Lower leg skin (tissue), 4 donors: ENCODE data around the gene TMEM62. TPM values are rescaled to one million over a fixed set of nuclear protein-coding genes. Genes with fewer than 3 reads are reported as not detected.

Source experiments
- DNase-seq, 2 donors: peaks; one replicate each; pipeline ENCODE4 v3.0.0-alpha.2; 2019; ENCODE audit warnings: low spot score in 2 of 2
- H3K4me3 ChIP-seq: fragments of 200-600 bp; sonication (generic); 2 replicates; pipeline ENCODE4 v1.5.1; 2017; ENCODE audit warnings: mild to moderate bottlenecking, low read depth; ENCODE audit not compliant: poor library complexity, severe bottlenecking
- POLR2A ChIP-seq, 2 donors: fragments of 450-650 bp; IDR thresholded peaks; one replicate each; pipeline ENCODE4 v1.6.1; 2016 to 2017; ENCODE audit warnings: antibody characterized with exemption in 2 of 2, mild to moderate bottlenecking in 1 of 2, moderate library complexity in 1 of 2
- WGBS, 2 donors: methylation state at CpG; one replicate each; pipeline ENCODE4 v1.1.5; 2018; 5-methylcytosine and 5-hydroxymethylcytosine counted together
- intact Hi-C: fragments of 100-400 bp; cut with DNase I; formaldehyde crosslinking; loops from one replicate; pipeline ENCODE4 v1.15.0; 2023; ENCODE audit warnings: low total_unique reads
- total RNA-seq, 4 donors: library from RNA; depleted of rRNA; stranded (reverse); fragments of >200 nt; gene quantifications; one replicate each; pipeline ENCODE4 v1.1.0, GENCODE V29; 2016
- TF ChIP-seq, protein P1 (sequence below), 3 donors: fragments of 450-650 bp; IDR thresholded peaks; one replicate each; pipeline ENCODE4 v1.5.1; 2016; ENCODE audit warnings: antibody characterized with exemption in 3 of 3, mild to moderate bottlenecking in 3 of 3, moderate library complexity in 2 of 3

The TMEM62 gene
- total RNA-seq, 4 donors from 2014 or later = 10.7 to 33.4 (median 20.0) TPM

DNA sequence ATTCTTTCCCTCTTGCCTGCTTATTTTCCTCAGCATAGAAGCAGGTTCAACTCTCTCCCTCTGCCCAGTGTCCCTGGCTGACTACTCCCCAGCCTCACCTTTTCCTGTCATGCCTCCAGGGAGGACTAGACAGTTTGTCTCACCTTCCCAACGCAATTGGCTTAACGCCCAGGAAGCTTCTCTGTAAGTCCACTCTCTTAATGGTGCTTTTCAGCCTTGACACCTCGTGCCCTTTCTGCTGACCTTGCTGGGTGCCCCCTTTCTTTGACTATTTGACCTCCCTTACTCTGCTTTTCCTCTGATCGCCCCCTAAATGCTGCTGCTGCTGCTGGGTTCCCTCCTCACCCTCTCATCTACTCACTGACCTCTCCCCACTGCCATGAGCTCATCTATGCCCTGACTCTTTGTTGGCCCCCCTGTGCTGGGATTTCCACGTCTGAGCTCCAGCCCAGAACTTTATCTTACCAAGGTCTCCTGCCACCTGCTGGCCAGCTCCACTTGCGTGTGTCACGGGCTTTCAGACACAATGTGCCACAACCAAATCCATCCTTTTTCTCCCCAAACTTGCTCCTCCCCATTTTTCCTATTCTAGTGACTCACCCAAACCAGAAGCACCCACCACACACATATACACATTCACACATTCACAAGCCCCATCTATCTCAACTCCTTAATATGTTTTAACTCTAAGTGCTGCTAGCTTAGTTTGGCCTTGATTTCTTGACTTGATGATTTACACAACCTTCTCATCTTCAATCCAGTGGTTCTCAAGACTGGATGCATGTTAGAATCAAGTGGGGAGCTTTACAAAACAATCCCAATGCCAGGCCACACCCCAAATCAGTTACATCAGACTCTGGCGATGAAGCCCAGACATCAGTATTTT, 70.9 kb downstream of the TMEM62 start:
- intact Hi-C loops = no loop called here
- no peak overlapping the region for H3K4me3 ChIP-seq
- WGBS, 2 donors = 31 to 36% methylated on average over 8 of the region's 8 CpGs
- TF ChIP-seq, protein P1, sequence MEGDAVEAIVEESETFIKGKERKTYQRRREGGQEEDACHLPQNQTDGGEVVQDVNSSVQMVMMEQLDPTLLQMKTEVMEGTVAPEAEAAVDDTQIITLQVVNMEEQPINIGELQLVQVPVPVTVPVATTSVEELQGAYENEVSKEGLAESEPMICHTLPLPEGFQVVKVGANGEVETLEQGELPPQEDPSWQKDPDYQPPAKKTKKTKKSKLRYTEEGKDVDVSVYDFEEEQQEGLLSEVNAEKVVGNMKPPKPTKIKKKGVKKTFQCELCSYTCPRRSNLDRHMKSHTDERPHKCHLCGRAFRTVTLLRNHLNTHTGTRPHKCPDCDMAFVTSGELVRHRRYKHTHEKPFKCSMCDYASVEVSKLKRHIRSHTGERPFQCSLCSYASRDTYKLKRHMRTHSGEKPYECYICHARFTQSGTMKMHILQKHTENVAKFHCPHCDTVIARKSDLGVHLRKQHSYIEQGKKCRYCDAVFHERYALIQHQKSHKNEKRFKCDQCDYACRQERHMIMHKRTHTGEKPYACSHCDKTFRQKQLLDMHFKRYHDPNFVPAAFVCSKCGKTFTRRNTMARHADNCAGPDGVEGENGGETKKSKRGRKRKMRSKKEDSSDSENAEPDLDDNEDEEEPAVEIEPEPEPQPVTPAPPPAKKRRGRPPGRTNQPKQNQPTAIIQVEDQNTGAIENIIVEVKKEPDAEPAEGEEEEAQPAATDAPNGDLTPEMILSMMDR (IDR thresholded peaks at IDR 0.05) = peak in 1 of 3 donors; percentile 26
- TF ChIP-seq POLR2A (IDR thresholded peaks at IDR 0.05) = no peak
- DNase-seq = peak in 1 of 2 donors; percentile 68

- intact Hi-C loops = no loop called here
- no peak overlapping the region for H3K4me3 ChIP-seq
- no peak for TF ChIP-seq POLR2A (IDR thresholded peaks at IDR 0.05)
- TF ChIP-seq, protein P1 (IDR thresholded peaks at IDR 0.05) = no peak
- 87 to 90% methylated on average over 4 to 5 of the region's 5 CpGs for WGBS, 2 donors
- DNase-seq = peak in 1 of 2 donors; percentile 48
These were observed 72.7 kb downstream of the TMEM62 start for GRCh38 chr15:43206054-43206453.

GRCh38 chr15:43207024-43207423, 73.6 kb downstream of the TMEM62 start:
- peak in 1 of 2 donors; percentile 57 for DNase-seq
- TF ChIP-seq, protein P1 (IDR thresholded peaks at IDR 0.05) = no peak
- no peak for TF ChIP-seq POLR2A (IDR thresholded peaks at IDR 0.05)
- H3K4me3 ChIP-seq = no peak overlapping the region
- intact Hi-C loops = no loop called here
- WGBS, 2 donors = 92 to 93% methylated on average over 9 of the region's 9 CpGs

DNA sequence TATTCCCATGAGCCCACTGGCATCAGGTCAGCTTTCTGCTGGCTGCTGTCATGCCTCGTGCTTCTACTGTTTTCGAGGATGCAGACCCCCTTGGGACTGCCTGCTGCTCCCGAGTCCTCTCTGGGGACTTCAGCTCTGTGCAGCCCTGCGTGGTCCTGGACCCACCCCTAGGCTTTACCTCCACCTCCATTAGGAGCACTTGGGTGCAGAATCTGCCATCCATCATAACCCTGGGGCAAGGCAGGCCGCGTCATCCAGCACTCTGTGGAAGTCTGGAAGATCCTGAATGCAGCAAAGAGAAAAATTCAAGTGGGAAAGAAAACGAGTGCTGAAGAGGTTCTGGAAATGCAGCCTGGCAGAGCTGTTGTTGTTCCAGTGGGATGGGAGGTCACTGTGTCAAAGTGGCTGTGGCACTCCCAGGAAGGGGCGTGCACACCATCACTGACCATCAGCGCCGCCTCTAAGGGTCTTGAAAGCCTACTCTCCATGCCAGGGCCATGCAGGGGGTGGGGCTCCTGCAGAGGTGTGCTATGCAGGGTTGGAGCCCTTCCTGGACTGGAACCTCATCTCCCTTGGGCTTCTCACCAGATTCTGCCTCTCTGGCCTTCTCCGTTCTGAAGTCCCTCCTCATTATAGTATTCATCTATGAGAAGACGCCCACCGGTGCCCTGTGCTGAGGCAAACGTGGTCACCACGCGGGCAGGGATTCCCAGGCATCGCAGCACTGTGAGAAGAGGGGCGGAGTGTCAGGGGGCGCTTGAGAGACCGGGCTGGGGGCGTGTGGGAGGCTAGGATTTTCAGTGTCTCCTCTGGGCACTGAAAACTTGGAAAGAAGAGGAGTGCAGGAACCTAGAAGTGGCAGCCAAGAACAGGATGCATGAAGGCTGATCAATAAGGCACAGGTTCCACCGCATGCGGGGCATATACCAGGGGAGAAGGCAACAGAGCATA, 74.9 kb downstream of the TMEM62 start:
- intact Hi-C loops = no loop called here
- H3K4me3 ChIP-seq = no peak overlapping the region
- peak in 1 of 2 donors; percentile 72 for DNase-seq
- WGBS, 2 donors = 70 to 76% methylated on average over 23 of the region's 23 CpGs
- TF ChIP-seq POLR2A (IDR thresholded peaks at IDR 0.05) = no peak
- TF ChIP-seq, protein P1 (IDR thresholded peaks at IDR 0.05) = no peak

DNA sequence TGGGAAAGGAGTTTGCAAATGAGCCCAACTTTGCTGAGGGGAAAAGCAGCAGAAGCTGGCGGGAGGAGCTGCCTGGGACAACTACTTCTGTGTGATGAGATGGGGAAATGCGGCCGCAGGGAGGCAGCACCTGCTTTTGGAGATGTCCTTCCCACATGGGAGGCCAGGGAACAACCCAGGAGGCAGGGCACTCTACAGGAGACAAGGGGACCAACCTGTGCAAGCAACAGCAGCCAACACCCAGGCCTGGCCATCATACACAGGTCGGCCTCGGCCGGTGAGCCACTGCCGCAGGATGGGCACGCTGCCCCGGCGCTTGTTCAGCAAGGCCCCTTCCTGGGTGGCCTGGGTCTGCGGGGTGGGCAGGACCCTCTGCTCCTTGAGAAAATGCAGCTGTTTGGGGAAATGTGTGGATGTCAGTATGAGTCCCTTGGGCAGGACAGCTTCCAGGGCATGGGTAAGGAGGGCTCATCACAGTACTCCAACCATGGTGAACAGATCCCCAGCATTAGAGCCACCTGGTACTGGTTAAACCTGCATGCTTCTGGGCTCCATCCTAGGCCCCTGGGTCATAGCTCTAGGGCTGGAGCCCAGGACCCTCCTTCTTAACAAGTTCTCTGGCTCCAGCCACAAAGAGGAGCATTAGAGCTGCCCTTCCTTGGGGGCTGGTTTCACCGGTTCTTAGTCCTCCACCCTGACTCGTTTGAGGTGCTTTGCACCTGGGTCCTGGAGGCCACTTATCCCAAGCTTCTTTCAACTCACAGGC, 75.9 kb downstream of the TMEM62 start:
- WGBS, 2 donors = 69 to 74% methylated on average over 13 of the region's 13 CpGs
- H3K4me3 ChIP-seq = no peak overlapping the region
- peak in 1 of 2 donors; percentile 78 for DNase-seq
- TF ChIP-seq, protein P1 (IDR thresholded peaks at IDR 0.05) = no peak
- TF ChIP-seq POLR2A (IDR thresholded peaks at IDR 0.05) = no peak
- intact Hi-C loops = no loop called here
